ENCODE data around the gene TAS1R2.
"Not testable (repeated sequence)": the region's sequence is repeated elsewhere in the genome, so short reads cannot be mapped to it uniquely, and the experiment has no call there.

Gene TAS1R2

DNA sequence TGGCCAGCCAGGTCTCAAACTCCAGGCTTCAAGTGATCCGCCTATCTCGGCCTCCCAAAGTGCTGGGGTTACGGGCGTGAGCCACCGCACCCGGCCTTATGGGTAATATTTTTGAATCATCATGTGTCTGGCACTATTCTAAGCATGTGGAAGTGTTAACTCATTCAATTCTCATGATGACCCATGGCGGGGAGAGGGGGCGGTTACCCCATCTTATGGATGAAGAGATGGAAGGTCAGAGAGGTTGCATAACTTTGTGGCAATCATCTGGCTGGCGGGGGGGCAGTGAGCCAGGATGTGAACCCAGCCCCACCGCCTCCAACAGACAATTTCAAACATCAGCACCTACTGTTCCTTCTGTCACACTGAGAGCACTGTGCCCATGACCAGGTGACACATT lies 11.5 kb upstream of the TAS1R2 start:
- no peaks in the 10 kb centered on the region for H3K4me1 ChIP-seq (ENCODE audit: control insufficient read depth in 1 of 2, insufficient read depth in 1 of 2, low read depth in 1 of 2, low read length in 1 of 2)
- no peak overlapping the region for H3K27ac ChIP-seq
- peaks cover under 1% of the 10 kb centered on the region for H3K27me3 ChIP-seq
- peaks cover 35% of the 10 kb centered on the region for H3K36me3 ChIP-seq
- no peak for TF ChIP-seq CTCF (IDR thresholded peaks at IDR 0.05)
- no peak overlapping the region for H3K4me3 ChIP-seq (ENCODE audit: low read depth in 1 of 2, low read length in 1 of 2)
- no peaks in the 10 kb centered on the region for H3K9me3 ChIP-seq

DNA sequence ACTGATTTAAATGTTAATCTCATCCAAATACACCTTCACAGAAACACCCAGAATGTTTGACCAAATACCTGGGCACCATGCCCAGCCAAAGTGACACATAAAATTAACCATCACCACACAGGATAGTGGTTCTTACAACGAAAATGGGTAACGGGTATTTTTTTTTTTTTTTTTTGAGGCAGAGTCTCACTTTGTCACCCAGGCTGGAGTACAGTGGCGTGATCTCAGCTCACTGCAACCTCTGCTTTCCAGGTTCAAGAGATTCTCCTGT lies 11.1 kb upstream of the TAS1R2 start:
- H3K27ac ChIP-seq; H3K27me3 ChIP-seq; H3K4me1 ChIP-seq (ENCODE audit: control insufficient read depth in 1 of 2, insufficient read depth in 1 of 2, low read depth in 1 of 2, low read length in 1 of 2); H3K9me3 ChIP-seq; H3K4me3 ChIP-seq (ENCODE audit: low read depth in 1 of 2, low read length in 1 of 2): not testable (repeated sequence)
- peaks cover 31% of the 10 kb centered on the region for H3K36me3 ChIP-seq

GRCh38 chr1:18869847-18870594 lies 10.6 kb upstream of the TAS1R2 start:
- Histone ChIP-seq H3K27ac (no peak overlapping the region), H3K9me3 (no peaks in the 10 kb centered on the region), H3K27me3 (peaks cover 10% of the 10 kb centered on the region), H3K4me1 (ENCODE audit: control insufficient read depth in 1 of 2, insufficient read depth in 1 of 2, low read depth in 1 of 2, low read length in 1 of 2) (no peaks in the 10 kb centered on the region), H3K4me3 (ENCODE audit: low read depth in 1 of 2, low read length in 1 of 2) (no peak overlapping the region), H3K36me3 (peaks cover 31% of the 10 kb centered on the region)
- TF ChIP-seq CTCF (IDR thresholded peaks at IDR 0.05): no peak

DNA sequence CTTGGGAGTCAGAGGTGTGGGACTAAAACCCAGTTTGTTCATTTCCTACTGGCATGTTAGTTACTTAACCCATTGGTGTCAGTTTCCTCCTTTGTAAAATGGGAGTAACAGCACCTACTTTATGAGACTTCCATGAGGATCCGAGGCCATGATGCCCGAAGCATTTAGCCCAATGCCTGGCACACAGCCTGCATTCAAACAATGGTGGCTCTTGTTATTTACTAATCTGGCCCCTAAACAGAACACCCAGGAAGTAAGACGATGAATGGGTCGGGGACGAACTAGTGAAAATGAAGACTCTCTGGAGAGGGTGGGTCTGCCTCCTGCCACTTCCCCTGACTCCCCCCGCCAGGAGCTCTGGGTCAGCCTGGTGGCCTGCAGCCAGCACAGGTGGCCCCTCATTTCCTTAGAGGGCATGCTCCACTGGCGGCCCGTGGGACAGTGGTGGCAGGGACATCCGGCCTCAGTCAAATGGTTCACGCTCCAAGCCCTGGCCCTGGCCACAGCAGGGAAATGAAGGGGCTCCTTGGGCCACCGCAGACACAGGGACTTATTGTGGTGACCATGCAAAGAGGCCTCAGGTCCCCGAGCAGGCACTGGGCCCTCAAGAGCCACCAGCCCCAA lies 9.5 kb upstream of the TAS1R2 start:
- H3K27ac ChIP-seq: no peak overlapping the region
- no peak overlapping the region for H3K4me3 ChIP-seq (ENCODE audit: low read depth in 1 of 2, low read length in 1 of 2)
- no peak for TF ChIP-seq CTCF (IDR thresholded peaks at IDR 0.05)
- peaks cover 26% of the 10 kb centered on the region for H3K36me3 ChIP-seq
- H3K4me1 ChIP-seq (ENCODE audit: control insufficient read depth in 1 of 2, insufficient read depth in 1 of 2, low read depth in 1 of 2, low read length in 1 of 2): no peaks in the 10 kb centered on the region
- H3K27me3 ChIP-seq: peaks cover 16% of the 10 kb centered on the region
- no peaks in the 10 kb centered on the region for H3K9me3 ChIP-seq

DNA sequence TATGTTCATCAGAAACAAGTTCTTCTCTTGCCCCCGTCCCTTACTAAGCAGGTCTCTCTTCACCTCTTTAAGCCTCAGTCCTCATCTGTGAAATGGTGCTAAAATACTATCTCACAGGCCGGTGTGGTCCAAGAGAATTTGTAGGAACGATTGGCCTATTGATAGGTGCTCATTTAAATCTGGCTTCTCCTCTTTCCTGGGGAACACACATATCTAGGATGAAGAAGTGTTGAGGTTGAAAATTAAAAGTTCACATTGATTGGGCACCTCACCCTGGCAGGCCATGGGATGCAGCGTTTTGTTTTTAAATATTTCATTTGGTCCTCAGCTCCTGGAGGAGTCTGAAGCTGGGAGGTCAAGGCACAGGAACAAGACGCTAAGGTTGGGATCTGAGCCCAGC lies 8.9 kb upstream of the TAS1R2 start:
- Histone ChIP-seq H3K27ac (no peak overlapping the region), H3K4me1 (ENCODE audit: control insufficient read depth in 1 of 2, insufficient read depth in 1 of 2, low read depth in 1 of 2, low read length in 1 of 2) (no peaks in the 10 kb centered on the region), H3K9me3 (no peaks in the 10 kb centered on the region), H3K36me3 (peaks cover 20% of the 10 kb centered on the region), H3K4me3 (ENCODE audit: low read depth in 1 of 2, low read length in 1 of 2) (no peak overlapping the region), H3K27me3 (peaks cover 16% of the 10 kb centered on the region)
- no peak for TF ChIP-seq CTCF (IDR thresholded peaks at IDR 0.05)

DNA sequence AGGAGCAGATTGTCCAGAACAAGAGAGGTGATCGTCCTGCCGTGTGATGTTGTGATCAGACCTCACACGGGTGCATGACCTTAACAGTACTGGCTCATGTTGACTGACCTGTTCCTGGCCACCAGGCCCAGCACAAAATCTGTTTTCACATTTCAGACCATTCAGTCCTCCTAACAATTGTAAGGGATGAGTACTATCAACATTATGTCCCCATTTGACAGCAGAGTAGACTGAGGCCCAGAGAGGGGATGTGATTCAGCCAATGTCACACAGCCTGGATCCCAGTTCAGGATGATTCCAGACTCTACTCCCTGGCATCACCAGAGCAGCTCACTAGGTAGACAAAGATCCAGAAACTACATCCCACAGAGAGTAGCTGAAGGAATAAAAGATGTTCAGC lies 7.4 kb upstream of the TAS1R2 start:
- TF ChIP-seq CTCF (IDR thresholded peaks at IDR 0.05): no peak
- H3K4me3 ChIP-seq (ENCODE audit: low read depth in 1 of 2, low read length in 1 of 2): no peak overlapping the region
- H3K27ac ChIP-seq: no peak overlapping the region
- H3K4me1 ChIP-seq (ENCODE audit: control insufficient read depth in 1 of 2, insufficient read depth in 1 of 2, low read depth in 1 of 2, low read length in 1 of 2): no peaks in the 10 kb centered on the region
- no peaks in the 10 kb centered on the region for H3K9me3 ChIP-seq
- peaks cover 24% of the 10 kb centered on the region for H3K27me3 ChIP-seq
- H3K36me3 ChIP-seq: peaks cover 5% of the 10 kb centered on the region
